Measurements from ENCODE around the gene CYTH3.

Gene CYTH3

GRCh38 chr7:6268023-6268900 lies 4.2 kb downstream of the CYTH3 start:
- Mint-ChIP-seq H3K36me3 (ENCODE audit: low read depth) (no peaks in the 10 kb centered on the region), H3K27ac (no peak overlapping the region), H3K9me3 (peaks cover 4% of the 10 kb centered on the region), H3K4me1 (peaks cover 32% of the 10 kb centered on the region), H3K4me3 (no peak overlapping the region), H3K27me3 (ENCODE audit: low read depth, poor library complexity) (peaks cover 35% of the 10 kb centered on the region)
- DNase-seq: no peak
- no peak for TF ChIP-seq CTCF (IDR thresholded peaks at IDR 0.05)

DNA sequence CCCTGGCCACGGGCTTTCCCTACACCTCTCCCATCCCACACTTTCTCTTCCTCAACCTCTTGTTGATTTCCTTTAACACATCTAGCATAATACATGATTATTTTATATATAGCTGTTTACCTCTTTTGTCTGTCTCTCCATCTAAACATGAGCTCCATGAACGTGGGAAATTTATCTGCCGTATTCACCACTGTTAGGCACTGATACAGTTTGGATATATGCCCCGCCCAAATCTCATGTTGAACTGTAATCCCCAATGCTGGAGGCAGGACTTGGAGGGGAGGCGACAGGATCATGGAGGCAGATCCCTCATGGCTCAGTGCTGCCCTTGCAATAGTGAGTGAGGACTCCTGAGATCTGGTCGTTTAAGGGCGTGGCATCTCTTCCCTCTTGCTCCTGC lies 5.7 kb downstream of the CYTH3 start:
- no peak for DNase-seq
- Mint-ChIP-seq H3K4me1 (peaks cover 27% of the 10 kb centered on the region), H3K9me3 (peaks cover 4% of the 10 kb centered on the region), H3K27me3 (ENCODE audit: low read depth, poor library complexity) (peaks cover 27% of the 10 kb centered on the region), H3K36me3 (ENCODE audit: low read depth) (no peaks in the 10 kb centered on the region), H3K27ac (no peak overlapping the region), H3K4me3 (no peak overlapping the region)
- TF ChIP-seq CTCF (IDR thresholded peaks at IDR 0.05): no peak

DNA sequence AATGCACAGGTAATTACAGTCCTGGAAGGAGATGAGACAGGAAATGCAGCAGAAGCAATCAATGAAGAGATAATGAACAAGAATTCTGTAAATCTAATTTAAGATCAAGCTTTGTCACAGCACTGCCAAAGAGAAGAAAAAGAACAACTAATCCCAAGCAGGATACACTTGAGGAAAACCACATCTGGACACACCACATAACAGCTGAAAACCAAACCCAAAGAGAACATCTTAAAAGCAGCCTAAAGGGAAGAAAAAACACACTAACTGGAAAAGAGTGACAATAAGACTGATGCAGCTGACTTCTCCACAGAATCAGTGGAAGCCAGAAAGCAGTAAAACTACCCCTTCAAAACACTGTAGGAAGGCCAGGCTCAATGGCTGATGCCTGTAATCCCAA lies 10.2 kb downstream of the CYTH3 start:
- Mint-ChIP-seq H3K9me3 (no peaks in the 10 kb centered on the region), H3K4me3 (no peak overlapping the region), H3K36me3 (ENCODE audit: low read depth) (no peaks in the 10 kb centered on the region), H3K27me3 (ENCODE audit: low read depth, poor library complexity) (peaks cover 7% of the 10 kb centered on the region), H3K27ac (no peak overlapping the region), H3K4me1 (peaks cover 11% of the 10 kb centered on the region)
- TF ChIP-seq CTCF (IDR thresholded peaks at IDR 0.05): no peak
- no peak for DNase-seq

- no peaks in the 10 kb centered on the region for H3K36me3 Mint-ChIP-seq (ENCODE audit: low read depth)
- no peak for TF ChIP-seq CTCF (IDR thresholded peaks at IDR 0.05)
- no peaks in the 10 kb centered on the region for H3K9me3 Mint-ChIP-seq
- peaks cover 11% of the 10 kb centered on the region for H3K4me1 Mint-ChIP-seq
- DNase-seq: no peak
- no peak overlapping the region for H3K4me3 Mint-ChIP-seq
- no peak overlapping the region for H3K27ac Mint-ChIP-seq
- H3K27me3 Mint-ChIP-seq (ENCODE audit: low read depth, poor library complexity): peaks cover 4% of the 10 kb centered on the region
These were observed 10.7 kb downstream of the CYTH3 start for GRCh38 chr7:6261699-6262098.

GRCh38 chr7:6260291-6261187 lies 11.9 kb downstream of the CYTH3 start:
- H3K4me1 Mint-ChIP-seq: peaks cover 18% of the 10 kb centered on the region
- TF ChIP-seq CTCF (IDR thresholded peaks at IDR 0.05): no peak
- H3K4me3 Mint-ChIP-seq: no peak overlapping the region
- H3K27me3 Mint-ChIP-seq (ENCODE audit: low read depth, poor library complexity): peaks cover 3% of the 10 kb centered on the region
- H3K27ac Mint-ChIP-seq: no peak overlapping the region
- DNase-seq: no peak
- no peaks in the 10 kb centered on the region for H3K36me3 Mint-ChIP-seq (ENCODE audit: low read depth)
- H3K9me3 Mint-ChIP-seq: no peaks in the 10 kb centered on the region

Data from nephron progenitor cell (in vitro differentiated cells).